HepG2 (cell line): ENCODE results near the gene ZNF442. TPM values are rescaled to one million over a fixed set of nuclear protein-coding genes. Genes with fewer than 3 reads are reported as not detected.

Source experiments
- ARID4A ChIP-seq: sonication (generic); formaldehyde crosslinking; IDR thresholded peaks from 2 replicates; pipeline ENCODE4 v1.5.0; 2020; ENCODE audit warnings: mild to moderate bottlenecking, missing genetic modification reagents, borderline replicate concordance
- ATF7 ChIP-seq, 2 experiments: fragments of 450-650 bp in 1 of 2; sonication (generic) in 1 of 2; formaldehyde crosslinking in 1 of 2; IDR thresholded peaks; 2 replicates each; pipeline versions ENCODE4 v1.4.0 to v1.6.1; 2016 to 2020; ENCODE audit warnings: antibody characterized with exemption in 1 of 2, mild to moderate bottlenecking in 1 of 2, missing genetic modification reagents in 1 of 2
- CAMTA2 ChIP-seq: sonication (generic); formaldehyde crosslinking; IDR thresholded peaks from 2 replicates; pipeline ENCODE4 v1.4.0; 2020; ENCODE audit warnings: mild to moderate bottlenecking, missing genetic modification reagents, borderline replicate concordance
- KDM5B ChIP-seq: sonication (generic); formaldehyde crosslinking; IDR thresholded peaks from 2 replicates; pipeline ENCODE4 v1.4.0; 2020; ENCODE audit warnings: missing genetic modification reagents, mild to moderate bottlenecking, borderline replicate concordance
- NCOR1 ChIP-seq: fragments of 200-600 bp; sonication (generic); IDR thresholded peaks from 2 replicates; pipeline ENCODE4 v1.7.0; 2017; ENCODE audit warnings: antibody characterized with exemption, low read length, borderline replicate concordance
- NR1H2 ChIP-seq: sonication (generic); formaldehyde crosslinking; IDR thresholded peaks from 2 replicates; pipeline ENCODE4 v1.8.1; 2022; ENCODE audit warnings: low read depth, missing genetic modification reagents, borderline replicate concordance
- POLR2A ChIP-seq, 2 experiments: IDR thresholded peaks; 2 replicates each; pipeline ENCODE4 v1.6.1; 2011; ENCODE audit warnings: low read depth in 2 of 2, low read length in 2 of 2, mild to moderate bottlenecking in 1 of 2, moderate library complexity in 1 of 2; ENCODE audit not compliant: insufficient read depth in 1 of 2
- SMAD9 ChIP-seq: sonication (generic); formaldehyde crosslinking; IDR thresholded peaks from 2 replicates; pipeline ENCODE4 v1.5.1; 2020; ENCODE audit warnings: mild to moderate bottlenecking, missing genetic modification reagents
- STAT5B ChIP-seq: sonication (generic); formaldehyde crosslinking; IDR thresholded peaks from 2 replicates; pipeline ENCODE4 v1.4.0; 2020; ENCODE audit warnings: missing genetic modification reagents
- TERF1 ChIP-seq: sonication (generic); formaldehyde crosslinking; IDR thresholded peaks from 2 replicates; pipeline ENCODE4 v1.8.0; 2022; ENCODE audit warnings: mild to moderate bottlenecking, missing genetic modification reagents, moderate library complexity
- ZBTB2 ChIP-seq: sonication (generic); formaldehyde crosslinking; IDR thresholded peaks from 2 replicates; pipeline ENCODE4 v1.8.0; 2022; ENCODE audit warnings: low read depth, missing genetic modification reagents
- ZFX ChIP-seq: sonication (generic); formaldehyde crosslinking; IDR thresholded peaks from 2 replicates; pipeline ENCODE4 v1.4.0; 2020; ENCODE audit warnings: mild to moderate bottlenecking, low read depth, missing genetic modification reagents, moderate library complexity
- ZNF446 ChIP-seq: sonication (generic); formaldehyde crosslinking; IDR thresholded peaks from 2 replicates; pipeline ENCODE4 v1.5.0; 2020; ENCODE audit warnings: mild to moderate bottlenecking, missing genetic modification reagents
- ZNF598 ChIP-seq: sonication (generic); formaldehyde crosslinking; IDR thresholded peaks from 2 replicates; pipeline ENCODE4 v1.5.1; 2020; ENCODE audit warnings: mild to moderate bottlenecking, missing genetic modification reagents, borderline replicate concordance
- ZNF687 ChIP-seq: sonication (generic); formaldehyde crosslinking; IDR thresholded peaks from 2 replicates; pipeline ENCODE4 v1.5.1; 2020; ENCODE audit warnings: mild to moderate bottlenecking, missing genetic modification reagents, moderate library complexity
- ZNF878 ChIP-seq: sonication (generic); formaldehyde crosslinking; IDR thresholded peaks from 2 replicates; pipeline ENCODE4 v1.8.1; 2023; ENCODE audit warnings: mild to moderate bottlenecking, missing genetic modification reagents, moderate library complexity
- ZZZ3 ChIP-seq: sonication (generic); formaldehyde crosslinking; IDR thresholded peaks from 2 replicates; pipeline ENCODE4 v1.4.0; 2020; ENCODE audit warnings: missing genetic modification reagents, mild to moderate bottlenecking, borderline replicate concordance
- polyA plus RNA-seq, 8 experiments: library from polyadenylated mRNA; depleted of rRNA in 3 of 8; stranded (reverse) in 7 of 8; unstranded in 1 of 8; fragments of >200 nt; fragmentation: Illumina TruSeq in 4 of 8; extraction: Trizol in 4 of 8; gene quantifications; 2 replicates each; pipeline versions ENCODE4 v1.2.1 to v1.2.3, GENCODE V29; 2011 to 2016; ENCODE audit warnings: low read depth in 4 of 8, missing spikeins in 1 of 8, mixed read lengths in 1 of 8; ENCODE audit not compliant: insufficient read depth in 1 of 8
- total RNA-seq, 5 experiments: library from RNA; depleted of rRNA; stranded (reverse); fragments of >200 nt; fragmentation: Illumina TruSeq; extraction: Trizol; gene quantifications; 2 replicates each; pipeline ENCODE4 v1.2.3, GENCODE V29; 2016; ENCODE audit warnings: low read depth in 1 of 5

The ZNF442 gene
- total and polyA plus RNA-seq, 2 of the 13 experiments (the other 11 are each of a cell fraction or from before 2014, with no cell fraction given) = 1.0 to 6.0 TPM

GRCh38 chr19:12400633-12401502 lies 35.4 kb upstream of the ZNF442 start, which contains the start of gene ZNF799 (continued):
- TF ChIP-seq ZNF687 (CRISPR knock-in tag) (peak; percentile 77), KDM5B (CRISPR knock-in tag) (peak; percentile 65; the same call in 1 of the 2 replicates), CAMTA2 (no peak; the same call in 1 of the 2 replicates), POLR2A (IDR thresholded peaks at IDR 0.05; ENCODE audit: insufficient read depth in 1 of 2, low read depth in 2 of 2, low read length in 2 of 2) (peak; percentile 78 to 83), ZZZ3 (CRISPR knock-in tag) (0 out of 2 replicates have a peak, but pooled peaks have one; percentile 25), ATF7 (IDR thresholded peaks at IDR 0.05) (no peak), ATF7 (CRISPR knock-in tag; IDR thresholded peaks at IDR 0.05) (no peak), ARID4A (CRISPR knock-in tag) (peak; percentile 92), ZNF446 (peak; percentile 85), ZNF598 (CRISPR knock-in tag) (no peak), NR1H2 (CRISPR knock-in tag) (no peak), ZBTB2 (CRISPR knock-in tag) (0 out of 2 replicates have a peak, but pooled peaks have one; percentile 35), ZFX (CRISPR knock-in tag) (peak; percentile 81), STAT5B (CRISPR knock-in tag) (no peak), TERF1 (CRISPR knock-in tag) (no peak), SMAD9 (CRISPR knock-in tag) (no peak), ZNF878 (CRISPR knock-in tag) (no peak), NCOR1 (peak; percentile 47; the same call in 1 of the 2 replicates)
